TTC549 (cell line): ENCODE measurements around the gene MVP.
"Not testable (repeated sequence)": the region's sequence is repeated elsewhere in the genome, so short reads cannot be mapped to it uniquely, and the experiment has no call there.

ENCODE experiments used
- FAIRE-seq: peaks from 2 replicates; lab custom pipeline; 2012; peaks lifted over from hg19 to GRCh38; lab: Jason Lieb, UNC

The MVP gene

GRCh38 chr16:29844575-29845331 lies 24.5 kb downstream of the MVP start:
- FAIRE-seq: no peak

- FAIRE-seq: no peak
These were observed 25.4 kb downstream of the MVP start for GRCh38 chr16:29845656-29846055.

GRCh38 chr16:29848420-29849297 lies 28.4 kb downstream of the MVP start:
- FAIRE-seq: no peak

GRCh38 chr16:29849505-29849904 lies 29.2 kb downstream of the MVP start:
- no peak for FAIRE-seq

- FAIRE-seq: no peak
These were observed 30.7 kb downstream of the MVP start for GRCh38 chr16:29850998-29851397.

- FAIRE-seq: no peak
These were observed 32.4 kb downstream of the MVP start for GRCh38 chr16:29852654-29853053.

- FAIRE-seq: no peak
These were observed 34.3 kb downstream of the MVP start for GRCh38 chr16:29854520-29855100.

GRCh38 chr16:29857133-29857760 lies 37.0 kb downstream of the MVP start:
- no peak for FAIRE-seq

GRCh38 chr16:29858149-29858849 lies 38.0 kb downstream of the MVP start:
- no peak for FAIRE-seq

- no peak for FAIRE-seq
These were observed 38.7 kb downstream of the MVP start for GRCh38 chr16:29858974-29859373.

- no peak for FAIRE-seq
These were observed 40.0 kb downstream of the MVP start for GRCh38 chr16:29860218-29860617.

- no peak for FAIRE-seq
These were observed 42.2 kb downstream of the MVP start for GRCh38 chr16:29862383-29862883.

GRCh38 chr16:29862884-29863668 lies 42.8 kb downstream of the MVP start, which contains the start of gene CDIPT:
Gene CDIPT, minus strand, starts transcription at chr16:29863226. Its CDS starts 369 bp downstream, at chr16:29862857.
- peak; percentile 57 for FAIRE-seq

- FAIRE-seq: no peak
These were observed 43.4 kb downstream of the MVP start for GRCh38 chr16:29863669-29863984.

- FAIRE-seq: no peak
These were observed 43.9 kb downstream of the MVP start for GRCh38 chr16:29864205-29864604.

- FAIRE-seq: no peak
These were observed 48.2 kb downstream of the MVP start for GRCh38 chr16:29868396-29869009.

GRCh38 chr16:29869067-29869466 lies 48.8 kb downstream of the MVP start:
- not testable (repeated sequence) for FAIRE-seq

- FAIRE-seq: no peak
These were observed 51.7 kb downstream of the MVP start for GRCh38 chr16:29871822-29872546.

- no peak for FAIRE-seq
These were observed 53.1 kb downstream of the MVP start for GRCh38 chr16:29873319-29873718.

- FAIRE-seq: no peak
These were observed 54.9 kb downstream of the MVP start for GRCh38 chr16:29875206-29875605.
